KMS-11 (cell line): ENCODE data around the gene LSAMP.

Experiments used
- H2AFZ ChIP-seq: fragments of 200-600 bp; sonication (generic); 2 replicates; pipeline ENCODE4 v1.6.1; 2016; ENCODE audit warnings: antibody characterized with exemption, mixed run types, low read depth
- H3K27ac ChIP-seq: fragments of 200-600 bp; sonication (generic); 2 replicates; pipeline ENCODE4 v1.6.1; 2016; ENCODE audit warnings: mild to moderate bottlenecking, mixed run types
- H3K27me3 ChIP-seq: fragments of 200-600 bp; sonication (generic); 2 replicates; pipeline ENCODE4 v1.6.1; 2017; ENCODE audit warnings: mild to moderate bottlenecking, low read depth, mixed run types, moderate library complexity; ENCODE audit not compliant: insufficient read depth
- H3K36me3 ChIP-seq: fragments of 200-600 bp; sonication (generic); 2 replicates; pipeline ENCODE4 v1.6.1; 2017; ENCODE audit warnings: mild to moderate bottlenecking, mixed run types; ENCODE audit not compliant: insufficient read depth
- H3K4me1 ChIP-seq: fragments of 200-600 bp; sonication (generic); 2 replicates; pipeline ENCODE4 v1.6.1; 2016; ENCODE audit warnings: mild to moderate bottlenecking, low read depth, mixed run types; ENCODE audit not compliant: poor library complexity, severe bottlenecking
- H3K4me2 ChIP-seq: fragments of 200-600 bp; sonication (generic); 2 replicates; pipeline ENCODE4 v1.7.0; 2016; ENCODE audit warnings: mild to moderate bottlenecking, mixed run types
- H3K4me3 ChIP-seq: fragments of 200-600 bp; sonication (generic); IDR thresholded peaks from 2 replicates; pipeline ENCODE4 v1.6.1; 2017; ENCODE audit warnings: low read depth, low read length, mixed read lengths; ENCODE audit not compliant: insufficient read depth
- H3K79me2 ChIP-seq: fragments of 200-600 bp; sonication (generic); 2 replicates; pipeline ENCODE4 v1.6.1; 2016; ENCODE audit warnings: low read depth, mixed run types; ENCODE audit not compliant: insufficient read depth
- H3K9ac ChIP-seq: fragments of 200-600 bp; sonication (generic); 2 replicates; pipeline ENCODE4 v1.6.1; 2016; ENCODE audit warnings: mild to moderate bottlenecking, mixed run types
- H4K20me1 ChIP-seq: fragments of 200-600 bp; sonication (generic); 2 replicates; pipeline ENCODE4 v1.6.1; 2016; ENCODE audit warnings: mild to moderate bottlenecking, mixed run types; ENCODE audit not compliant: insufficient read depth
- TF ChIP-seq, protein P1 (sequence below): fragments of 200-600 bp; sonication (generic); conservative IDR thresholded peaks from 2 replicates; pipeline ENCODE4 v1.6.1; 2017; ENCODE audit warnings: low read depth, mild to moderate bottlenecking, antibody characterized with exemption, low read length, moderate library complexity, mixed read lengths

Gene LSAMP

DNA sequence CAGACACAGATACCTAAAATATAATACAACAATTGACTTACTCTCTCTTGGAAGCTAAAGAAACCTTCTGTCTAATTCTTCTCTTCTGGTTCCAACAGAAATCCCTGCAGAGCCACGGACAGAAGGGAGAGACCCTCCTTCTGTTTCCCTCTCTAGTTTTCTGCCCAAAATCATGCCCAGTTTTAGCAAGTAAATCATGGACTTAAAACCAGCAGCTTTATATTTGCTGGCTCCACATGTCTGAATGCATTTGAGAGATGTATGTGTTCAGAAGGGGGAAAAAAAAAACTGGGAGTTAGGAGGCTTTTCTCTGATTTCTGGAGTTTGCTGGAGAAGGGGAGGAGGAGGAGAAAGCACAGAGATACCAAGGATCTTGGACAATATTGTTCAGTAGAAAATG lies 147.1 kb downstream of the LSAMP start:
- no peaks in the 10 kb centered on the region for H3K4me1 ChIP-seq
- TF ChIP-seq, protein P1, sequence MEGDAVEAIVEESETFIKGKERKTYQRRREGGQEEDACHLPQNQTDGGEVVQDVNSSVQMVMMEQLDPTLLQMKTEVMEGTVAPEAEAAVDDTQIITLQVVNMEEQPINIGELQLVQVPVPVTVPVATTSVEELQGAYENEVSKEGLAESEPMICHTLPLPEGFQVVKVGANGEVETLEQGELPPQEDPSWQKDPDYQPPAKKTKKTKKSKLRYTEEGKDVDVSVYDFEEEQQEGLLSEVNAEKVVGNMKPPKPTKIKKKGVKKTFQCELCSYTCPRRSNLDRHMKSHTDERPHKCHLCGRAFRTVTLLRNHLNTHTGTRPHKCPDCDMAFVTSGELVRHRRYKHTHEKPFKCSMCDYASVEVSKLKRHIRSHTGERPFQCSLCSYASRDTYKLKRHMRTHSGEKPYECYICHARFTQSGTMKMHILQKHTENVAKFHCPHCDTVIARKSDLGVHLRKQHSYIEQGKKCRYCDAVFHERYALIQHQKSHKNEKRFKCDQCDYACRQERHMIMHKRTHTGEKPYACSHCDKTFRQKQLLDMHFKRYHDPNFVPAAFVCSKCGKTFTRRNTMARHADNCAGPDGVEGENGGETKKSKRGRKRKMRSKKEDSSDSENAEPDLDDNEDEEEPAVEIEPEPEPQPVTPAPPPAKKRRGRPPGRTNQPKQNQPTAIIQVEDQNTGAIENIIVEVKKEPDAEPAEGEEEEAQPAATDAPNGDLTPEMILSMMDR = no peak
- H4K20me1 ChIP-seq = no peaks in the 10 kb centered on the region
- no peak overlapping the region for H3K4me2 ChIP-seq
- H3K9ac ChIP-seq = no peak overlapping the region
- H3K36me3 ChIP-seq = no peaks in the 10 kb centered on the region
- no peak overlapping the region for H3K27ac ChIP-seq
- H3K79me2 ChIP-seq = no peaks in the 10 kb centered on the region
- H3K27me3 ChIP-seq = no peaks in the 10 kb centered on the region
- no peak overlapping the region for H3K4me3 ChIP-seq
- H2AFZ ChIP-seq = no peak overlapping the region

DNA sequence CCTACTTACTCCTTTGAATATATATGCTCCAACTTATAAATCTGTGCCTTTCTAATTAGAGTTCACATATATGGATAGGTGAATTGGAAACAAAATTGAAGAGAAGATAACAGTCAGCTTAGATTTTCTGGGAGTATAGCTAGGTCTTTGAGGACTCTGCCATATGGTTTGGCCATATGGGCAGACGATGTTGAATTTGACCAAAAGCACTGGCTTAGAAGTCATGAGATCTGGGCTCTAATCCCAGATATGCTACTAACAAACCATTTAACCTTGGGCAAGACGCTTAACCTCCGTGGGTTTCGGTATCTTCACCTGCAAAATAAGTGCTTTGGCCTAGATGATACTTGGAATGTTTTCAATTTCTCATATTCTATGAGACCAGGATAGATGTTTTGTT lies 154.1 kb downstream of the LSAMP start:
- Histone ChIP-seq H2AFZ (no peak overlapping the region), H3K27me3 (no peaks in the 10 kb centered on the region), H3K4me3 (no peak overlapping the region), H3K9ac (no peak overlapping the region), H4K20me1 (no peaks in the 10 kb centered on the region), H3K36me3 (no peaks in the 10 kb centered on the region), H3K79me2 (no peaks in the 10 kb centered on the region), H3K27ac (no peak overlapping the region), H3K4me1 (no peaks in the 10 kb centered on the region), H3K4me2 (no peak overlapping the region)
- TF ChIP-seq, protein P1 = no peak

DNA sequence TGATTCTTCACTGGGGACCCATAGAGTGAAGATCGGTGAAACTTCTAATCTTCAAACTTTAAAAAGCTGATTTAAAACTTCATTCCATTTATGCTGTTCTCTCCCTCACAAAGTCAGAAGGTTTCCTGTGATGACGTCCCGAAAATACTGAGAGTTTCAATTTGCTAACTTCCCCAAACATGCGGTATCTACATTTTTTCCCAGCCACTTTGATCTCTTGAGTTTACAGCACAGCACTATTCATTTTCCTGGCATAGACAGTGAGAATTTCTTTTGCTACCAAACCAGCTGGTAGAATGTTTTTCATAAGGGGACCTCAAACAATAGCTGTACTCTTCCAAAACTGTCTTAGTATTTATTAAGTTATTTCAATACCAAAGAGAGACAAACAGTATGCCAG lies 156.8 kb downstream of the LSAMP start:
- Histone ChIP-seq H3K9ac (no peak overlapping the region), H3K4me1 (no peaks in the 10 kb centered on the region), H3K27ac (no peak overlapping the region), H3K27me3 (no peaks in the 10 kb centered on the region), H4K20me1 (no peaks in the 10 kb centered on the region), H3K79me2 (no peaks in the 10 kb centered on the region), H3K36me3 (no peaks in the 10 kb centered on the region), H3K4me2 (no peak overlapping the region), H3K4me3 (no peak overlapping the region), H2AFZ (no peak overlapping the region)
- TF ChIP-seq, protein P1 = no peak

DNA sequence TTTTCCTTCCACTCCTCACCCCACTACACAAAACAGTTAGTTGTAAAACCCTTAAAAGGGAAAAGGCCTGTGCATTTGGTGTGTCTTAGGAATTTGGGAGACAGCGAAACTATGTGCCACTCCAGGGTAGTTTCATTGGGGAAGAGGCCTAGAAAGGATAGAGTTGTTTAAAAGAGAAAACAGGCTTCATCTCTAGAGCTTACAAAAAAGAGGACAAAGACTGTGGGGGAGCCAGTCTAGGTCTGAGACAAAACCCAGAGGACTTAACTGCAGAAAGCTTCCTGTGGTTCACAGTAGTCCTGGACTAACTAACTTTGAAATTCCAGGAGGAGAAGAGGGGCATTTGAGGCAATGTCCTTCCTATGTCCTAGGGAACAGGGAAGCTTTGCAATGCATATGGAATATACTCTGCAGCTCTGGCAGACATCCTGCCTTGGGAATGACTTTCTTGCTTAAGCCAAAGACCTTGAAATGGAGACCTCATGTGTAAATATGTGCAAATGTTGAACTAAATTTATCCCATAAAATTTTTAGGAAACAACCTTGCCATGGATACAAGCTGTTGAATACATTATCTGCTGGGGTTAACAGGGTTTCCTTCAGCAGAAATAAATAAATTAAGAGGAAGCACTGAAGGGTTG lies 159.4 kb downstream of the LSAMP start:
- Histone ChIP-seq H3K4me1 (peaks cover 7% of the 10 kb centered on the region), H3K9ac (no peak overlapping the region), H3K4me2 (no peak overlapping the region), H3K27ac (no peak overlapping the region), H3K79me2 (no peaks in the 10 kb centered on the region), H2AFZ (no peak overlapping the region), H3K27me3 (no peaks in the 10 kb centered on the region), H4K20me1 (no peaks in the 10 kb centered on the region), H3K4me3 (no peak overlapping the region), H3K36me3 (no peaks in the 10 kb centered on the region)
- TF ChIP-seq, protein P1 = no peak
